Hippocampal formation (tissue), 2 donors: ENCODE data around the gene PLXNA3.
"Not testable (repeated sequence)": the region's sequence is repeated elsewhere in the genome, so short reads cannot be mapped to it uniquely, and the experiment has no call there.

ENCODE experiments used
- DNase-seq, 2 donors: peaks; one replicate each; lab custom pipeline; 2025; lab: John Stamatoyannopoulos, UW

PLXNA3 gene

GRCh38 chrX:154478728-154479622 lies 20.9 kb downstream of the PLXNA3 start, which contains the start of gene LAGE3:
TSS of gene LAGE3 (minus strand) at chrX:154479281. CDS start at chrX:154478915, 366 bp downstream.
- DNase-seq, result peak; percentile 84 to 87

- no peak for DNase-seq
Measured at GRCh38 chrX:154481195-154481594, 23.1 kb downstream of the PLXNA3 start.

GRCh38 chrX:154481911-154482601 lies 24.0 kb downstream of the PLXNA3 start:
- DNase-seq, result no peak

- DNase-seq, result no peak
Measured at GRCh38 chrX:154482786-154483185, 24.7 kb downstream of the PLXNA3 start.

DNA sequence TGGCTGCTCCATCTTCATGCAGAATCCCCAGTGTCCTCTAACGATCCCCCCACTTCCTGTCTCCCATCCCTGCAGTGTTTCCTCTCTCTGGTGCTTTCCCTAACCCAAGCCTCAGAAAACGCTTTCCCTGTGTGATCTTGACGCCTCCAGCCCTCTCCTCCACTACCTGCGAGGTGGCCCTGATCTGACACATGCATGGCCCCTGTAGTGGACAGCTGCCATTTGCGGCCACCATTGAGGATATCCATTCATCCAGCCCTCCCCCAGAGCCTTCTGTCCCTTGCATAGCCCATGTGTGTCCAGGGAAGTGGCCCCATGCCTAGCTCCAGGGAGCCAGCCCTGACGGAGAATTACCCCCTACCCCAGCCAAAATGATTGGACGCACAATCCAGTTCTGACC lies 25.2 kb downstream of the PLXNA3 start:
- DNase-seq, result no peak

DNA sequence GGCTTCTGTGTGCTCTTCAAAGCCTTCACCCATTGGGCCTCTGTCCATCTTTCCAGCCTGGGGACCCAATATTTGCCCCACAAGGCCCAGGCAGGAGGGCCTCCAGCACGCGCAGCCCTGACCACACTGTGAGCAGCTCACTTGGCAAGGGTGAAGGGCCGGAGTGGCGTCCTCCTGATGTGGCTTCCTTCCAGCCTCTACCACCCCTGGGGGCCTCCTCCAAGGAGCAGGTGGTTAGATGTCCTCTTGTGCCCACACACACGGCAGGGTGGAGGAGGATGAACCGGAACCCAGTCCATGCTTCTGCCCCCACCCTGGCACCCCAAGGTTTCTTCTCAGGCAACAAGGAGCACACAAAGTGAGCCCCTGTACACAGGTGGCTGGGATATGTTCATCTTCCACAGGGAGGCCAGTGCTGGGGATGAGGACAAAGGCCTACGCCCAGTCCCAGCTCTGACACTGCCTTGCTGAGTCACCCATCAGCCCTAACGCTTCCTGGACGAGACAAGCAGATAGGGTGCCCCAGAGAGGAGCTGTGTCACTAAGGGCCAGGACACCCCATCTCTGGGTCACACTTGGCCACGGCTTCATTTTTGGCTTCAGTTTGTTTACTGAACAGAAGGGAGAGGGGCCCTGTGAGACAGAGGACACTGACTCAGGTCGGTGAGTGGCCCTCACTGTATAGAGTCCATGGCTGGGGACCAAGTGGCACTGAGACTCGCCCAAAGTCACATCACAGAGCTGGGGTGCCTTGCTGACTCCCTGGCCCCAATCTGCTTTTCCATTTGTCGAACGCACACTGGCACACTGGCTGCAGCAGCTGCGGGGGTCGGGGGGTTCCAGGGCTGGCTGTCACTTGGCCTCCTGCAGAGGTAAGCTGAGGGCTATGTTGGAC lies 26.4 kb downstream of the PLXNA3 start:
- no peak for DNase-seq

GRCh38 chrX:154485150-154486051 lies 27.3 kb downstream of the PLXNA3 start:
- DNase-seq, result no peak

DNA sequence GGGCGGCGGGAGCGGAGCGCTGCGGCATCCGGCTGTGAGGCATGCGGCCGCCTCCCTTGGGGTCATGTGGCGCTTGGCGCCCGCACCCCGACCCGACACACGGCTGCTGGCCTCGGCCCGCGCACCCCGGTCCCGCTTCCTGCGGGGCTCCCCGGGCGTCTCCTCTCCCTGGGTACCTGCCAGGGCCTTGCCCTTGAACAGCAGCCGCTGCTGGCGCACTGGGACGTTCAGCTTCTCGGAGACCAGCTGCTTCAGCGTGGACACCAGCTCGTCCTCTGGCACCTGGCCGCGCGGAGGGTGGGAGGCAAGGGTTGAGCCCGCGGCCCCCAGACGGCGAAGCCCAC lies 27.9 kb downstream of the PLXNA3 start:
- DNase-seq, result no peak

DNA sequence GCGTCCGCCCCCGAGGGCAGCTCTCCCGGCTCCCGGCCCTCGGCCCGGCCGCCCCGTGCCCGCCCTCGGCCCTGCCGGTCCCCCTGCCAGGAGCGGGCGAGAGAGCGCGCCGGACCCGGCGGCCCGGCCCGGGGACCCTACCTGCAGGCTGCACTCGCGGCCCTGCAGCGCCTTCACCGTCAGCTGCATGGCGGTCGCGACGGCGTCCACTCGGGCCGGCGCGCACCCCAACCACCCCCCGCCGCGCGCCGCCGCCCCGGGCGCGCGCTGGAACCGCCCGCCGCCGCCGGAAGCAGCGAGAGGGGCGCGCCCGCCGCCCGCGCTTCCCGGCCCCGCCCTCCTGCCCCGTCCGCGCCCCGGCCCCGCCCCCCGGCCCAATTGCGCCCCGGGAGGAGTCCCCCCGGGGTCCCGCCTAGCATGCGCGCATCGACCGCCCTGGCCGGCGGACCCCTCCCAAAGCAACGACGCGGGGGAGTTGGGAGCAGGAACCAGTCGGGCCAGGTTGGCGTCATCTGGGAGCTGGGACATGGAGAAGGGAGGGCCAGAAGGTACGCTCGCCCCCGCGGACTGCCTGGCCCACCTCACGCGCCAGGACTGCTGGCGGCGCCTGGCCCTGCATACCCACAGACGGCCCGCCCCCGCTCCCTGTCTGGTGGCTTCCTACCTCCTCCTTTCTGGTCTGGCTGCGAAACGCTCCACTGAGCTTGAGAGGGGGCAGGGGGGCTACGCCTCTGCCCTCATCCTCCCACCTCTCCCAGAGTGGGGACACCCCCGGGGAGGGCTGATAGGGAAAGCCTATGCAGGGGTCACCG lies 28.5 kb downstream of the PLXNA3 start, which contains the start of gene UBL4A:
UBL4A (minus strand) TSS at position 220 of the 812 bp plus-strand sequence; CDS start at position 189, 31 bp downstream.
- DNase-seq, result peak; percentile 24 to 32

DNA sequence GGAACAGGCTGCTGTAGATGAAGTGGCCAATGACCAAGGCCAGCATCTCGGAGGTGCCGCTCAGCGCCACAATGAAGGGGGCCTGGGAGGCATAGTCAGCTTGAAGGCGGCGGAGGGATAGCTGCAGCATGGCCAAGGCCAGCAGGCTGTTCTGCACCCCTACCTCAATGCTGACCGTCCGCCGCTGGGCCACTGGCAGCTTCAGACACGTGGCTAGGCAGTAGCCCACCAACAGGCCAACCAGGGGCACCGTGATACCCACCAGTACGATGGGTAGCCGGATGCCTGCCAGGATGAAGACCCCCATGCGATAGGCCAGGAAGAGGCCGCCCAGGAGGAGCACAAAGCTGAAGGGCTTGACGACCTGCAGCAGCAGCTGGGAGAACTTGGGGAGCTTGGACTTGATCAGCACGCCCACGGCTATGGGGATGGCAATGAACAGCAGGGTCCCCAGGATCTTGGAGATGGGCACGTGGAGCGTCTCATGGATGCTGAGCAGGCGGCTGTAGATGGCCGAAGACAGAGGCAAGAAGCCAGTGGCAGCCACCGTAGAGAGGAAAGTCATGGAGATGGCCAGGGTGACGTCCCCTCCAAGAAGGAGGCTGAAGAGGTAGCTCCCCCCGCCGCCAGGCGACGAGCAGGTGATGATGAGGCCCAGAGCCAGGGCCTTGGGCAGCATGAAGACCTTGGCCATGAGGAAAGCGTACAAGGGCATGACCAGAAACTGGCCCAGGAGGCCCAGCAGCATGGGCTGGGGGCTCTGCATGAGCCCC lies 29.6 kb downstream of the PLXNA3 start:
- no peak for DNase-seq

DNA sequence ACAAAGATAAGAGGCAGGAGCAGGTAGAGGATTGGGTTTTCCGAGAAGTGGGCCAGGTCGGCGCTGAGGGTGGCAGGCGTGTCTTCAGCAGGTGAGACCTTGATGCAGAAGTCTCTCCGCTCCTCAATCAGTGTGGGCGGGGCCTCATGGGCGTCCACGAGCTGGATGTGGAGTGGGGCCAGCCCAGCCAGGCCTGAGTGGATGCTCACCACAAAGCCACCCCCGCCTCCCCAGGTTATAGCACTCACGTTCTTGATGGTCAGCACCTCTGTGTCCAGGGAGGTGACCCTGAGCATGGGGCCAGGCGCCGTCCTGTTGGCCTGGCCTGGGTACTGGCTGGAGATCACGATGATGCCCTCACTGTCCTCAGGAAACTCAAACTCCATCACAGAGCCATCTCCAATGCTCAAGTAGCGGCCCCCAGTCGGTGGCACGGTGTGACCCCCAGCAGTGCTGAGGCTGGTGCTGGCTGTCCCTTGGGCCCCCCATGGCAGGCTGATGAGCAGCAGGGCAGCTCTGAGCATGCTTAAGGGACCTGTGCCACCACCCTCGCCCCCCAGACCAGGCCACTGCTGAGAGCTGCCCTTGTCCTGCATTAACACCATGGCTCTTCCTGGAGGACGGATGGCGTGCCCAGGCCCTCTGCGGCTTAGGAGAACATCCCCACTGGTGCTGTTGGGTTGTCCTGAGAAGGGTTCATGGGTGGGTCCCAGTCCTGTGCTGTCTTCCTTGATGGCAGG lies 30.4 kb downstream of the PLXNA3 start:
- no peak for DNase-seq

- no peak for DNase-seq
Measured at GRCh38 chrX:154489182-154489581, 31.1 kb downstream of the PLXNA3 start.

GRCh38 chrX:154490021-154490413 lies 31.9 kb downstream of the PLXNA3 start:
- DNase-seq, result no peak

DNA sequence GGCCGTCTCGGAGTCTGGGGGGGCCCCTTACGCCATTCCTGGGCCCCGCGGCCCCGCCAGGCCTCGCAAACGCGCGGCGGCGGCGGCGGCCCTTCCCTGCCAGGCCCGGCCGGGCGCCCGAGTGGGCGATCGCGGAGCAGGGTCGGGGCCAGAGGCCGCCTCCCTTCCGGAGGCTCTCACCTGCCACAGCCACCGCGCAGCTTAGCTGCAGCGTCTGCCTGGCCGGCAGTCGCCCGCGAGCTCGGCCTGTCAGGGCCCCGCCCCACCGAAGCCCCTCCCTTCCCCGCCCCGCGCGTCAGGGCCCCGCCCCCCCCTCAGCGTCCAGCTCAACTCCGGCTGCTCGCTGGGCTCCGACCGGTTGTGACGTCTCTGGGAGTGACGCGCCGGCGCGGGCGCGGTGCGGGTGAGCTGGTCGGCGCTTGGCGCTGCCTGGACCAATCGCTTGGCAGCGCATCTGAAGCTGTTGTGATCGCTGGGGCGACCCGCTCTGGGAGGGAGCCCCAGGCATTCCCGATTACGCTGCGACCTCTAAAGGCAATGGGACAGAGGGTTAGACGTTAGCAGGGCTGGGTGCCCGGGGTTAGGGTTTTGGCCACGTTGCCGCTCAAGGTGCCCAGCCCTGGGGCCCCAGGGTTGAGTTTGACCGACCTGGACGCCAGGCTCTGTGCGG lies 32.5 kb downstream of the PLXNA3 start, which contains the start of gene SLC10A3:
SLC10A3 (minus strand) TSS at position 216 of the 670 bp plus-strand sequence. CDS start 1,689 bp downstream, outside the sequence.
- peak; percentile 86 to 91 for DNase-seq

GRCh38 chrX:154494715-154495114 lies 36.6 kb downstream of the PLXNA3 start:
- DNase-seq, result no peak

DNA sequence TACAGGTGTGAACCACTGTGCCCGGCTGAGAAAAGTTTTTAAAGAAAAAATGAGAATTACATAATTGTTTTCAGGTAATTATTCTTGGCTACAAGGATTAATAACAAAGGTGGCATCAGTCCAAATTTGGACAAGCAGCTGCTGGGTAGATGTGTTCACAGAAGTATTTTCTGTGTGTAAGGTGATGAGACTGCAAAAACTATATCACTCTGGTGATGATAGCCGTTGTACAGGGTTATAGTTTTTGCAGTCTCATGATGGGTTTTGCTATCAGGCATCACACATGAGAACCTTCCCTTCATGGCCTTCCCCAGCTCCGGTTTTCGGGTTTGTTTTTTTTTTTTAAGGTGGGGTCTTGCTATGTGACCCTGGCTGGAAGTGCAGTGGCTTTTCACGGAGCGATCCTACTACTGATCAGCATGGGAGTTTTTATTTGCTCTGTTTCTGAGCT lies 37.4 kb downstream of the PLXNA3 start:
- no peak for DNase-seq

DNA sequence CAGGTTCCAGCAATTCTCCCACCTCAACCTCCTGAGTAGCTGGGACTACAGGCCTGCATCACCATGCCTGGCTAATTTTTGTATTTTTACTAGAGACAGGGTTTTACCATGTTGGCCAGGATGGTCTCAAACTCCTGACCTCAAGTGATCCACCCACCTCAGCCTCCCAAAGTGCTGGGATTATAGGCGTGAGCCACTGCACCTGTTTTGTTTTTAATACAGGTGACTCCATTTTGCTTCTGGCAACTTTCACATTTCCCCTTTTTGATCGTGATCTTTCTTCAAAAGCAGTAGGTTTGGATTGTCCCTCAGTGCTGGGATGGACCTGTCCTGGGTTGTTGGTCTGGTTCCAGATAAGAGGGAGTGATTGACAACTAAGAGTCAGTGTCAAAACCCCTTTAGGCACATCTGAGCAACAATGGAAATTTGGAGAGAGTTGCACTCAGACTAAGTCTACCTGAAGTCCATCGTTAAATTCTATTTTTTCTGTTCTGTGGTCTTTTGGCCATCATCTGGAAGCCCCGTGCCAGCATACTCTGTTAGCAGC lies 38.6 kb downstream of the PLXNA3 start:
- not testable (repeated sequence) for DNase-seq
